Activated naive CD4-positive, alpha-beta T cell treated with anti-CD3 and anti-CD28 coated beads, Interleukin-2, amount 50 U/mL, for 24 hours (primary cell): ENCODE data around the gene ZNF341.
A peak's percentile ranks its signal among the peaks of the same experiment; 100 is the strongest.

Experiments used
- H3K27ac Mint-ChIP-seq: one replicate; pipeline ENCODE4 v1.8.0; 2021; ENCODE audit warnings: mild to moderate bottlenecking, mixed read lengths
- H3K27me3 Mint-ChIP-seq: one replicate; pipeline ENCODE4 v1.8.0; 2021; ENCODE audit warnings: mixed read lengths
- H3K36me3 Mint-ChIP-seq: one replicate; pipeline ENCODE4 v1.8.0; 2021; ENCODE audit warnings: mixed read lengths
- H3K4me1 Mint-ChIP-seq: one replicate; pipeline ENCODE4 v1.8.0; 2021; ENCODE audit warnings: mixed read lengths
- H3K4me3 Mint-ChIP-seq: one replicate; pipeline ENCODE4 v1.8.0; 2021; ENCODE audit warnings: mild to moderate bottlenecking, mixed read lengths
- H3K9me3 Mint-ChIP-seq: one replicate; pipeline ENCODE4 v1.8.0; 2021; ENCODE audit warnings: mixed read lengths

The ZNF341 gene

GRCh38 chr20:33812152-33812849, 80.5 kb downstream of the ZNF341 start:
- Mint-ChIP-seq H3K9me3 (no peaks in the 10 kb centered on the region), H3K4me3 (peak overlapping the region; percentile 100), H3K27me3 (no peaks in the 10 kb centered on the region), H3K36me3 (peaks cover 13% of the 10 kb centered on the region), H3K27ac (peak overlapping the region; percentile 94), H3K4me1 (peaks cover 57% of the 10 kb centered on the region)

DNA sequence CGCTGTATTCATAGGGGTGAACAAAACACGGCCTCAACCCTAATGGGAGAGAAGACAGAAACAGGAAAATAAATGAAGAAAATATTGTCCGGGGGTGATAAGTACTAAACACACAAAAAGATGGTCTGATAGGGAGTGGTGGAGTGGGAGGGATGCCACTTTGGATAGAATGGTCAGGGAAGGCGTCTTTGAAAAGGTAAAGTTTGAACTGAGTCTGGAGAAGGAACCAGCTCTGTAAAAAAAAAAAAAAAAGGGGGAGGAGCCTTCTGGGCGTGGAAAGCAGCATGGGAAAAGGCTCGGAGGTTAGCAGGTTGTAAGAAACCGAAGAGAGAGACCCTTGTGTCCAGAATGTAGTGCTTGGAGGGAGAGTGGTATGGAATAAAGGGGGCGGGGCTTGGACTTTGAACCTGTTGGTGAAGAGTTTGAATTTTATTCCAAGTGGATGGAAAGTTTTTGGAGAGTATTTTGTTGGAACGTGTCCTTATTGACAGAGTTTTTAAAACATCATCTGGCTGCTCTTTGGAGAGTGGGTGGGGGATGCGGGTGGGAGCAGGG, 81.2 kb downstream of the ZNF341 start:
- H3K27me3 Mint-ChIP-seq, result no peaks in the 10 kb centered on the region
- peak overlapping the region; percentile 94 for H3K27ac Mint-ChIP-seq
- peaks cover 63% of the 10 kb centered on the region for H3K4me1 Mint-ChIP-seq
- peaks cover 13% of the 10 kb centered on the region for H3K36me3 Mint-ChIP-seq
- no peaks in the 10 kb centered on the region for H3K9me3 Mint-ChIP-seq
- peak overlapping the region; percentile 100 for H3K4me3 Mint-ChIP-seq

DNA sequence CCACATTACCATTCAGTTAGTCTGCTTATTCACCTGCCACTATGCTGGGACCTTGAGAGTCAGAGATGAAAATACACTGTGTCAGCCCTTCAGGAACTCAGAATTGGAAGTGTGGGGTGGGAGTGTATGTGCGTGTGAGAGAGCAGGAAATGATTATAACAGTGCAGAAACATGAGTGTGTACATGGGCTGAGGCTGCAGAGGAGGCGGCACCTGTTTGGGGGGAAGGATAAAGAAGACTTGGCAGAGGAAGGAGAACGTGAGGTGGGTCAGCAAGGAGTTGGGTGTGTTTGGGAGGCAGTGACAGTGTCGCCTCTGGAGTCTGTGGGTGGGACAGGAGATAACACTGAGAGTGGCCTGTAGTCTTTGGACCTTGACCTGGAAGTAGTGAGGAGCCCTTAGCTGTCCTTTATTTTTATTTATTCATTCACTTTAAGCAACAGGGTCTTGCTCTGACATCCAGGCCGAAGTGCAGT, 82.5 kb downstream of the ZNF341 start:
- Mint-ChIP-seq H3K9me3 (no peaks in the 10 kb centered on the region), H3K4me3 (peak overlapping the region; percentile 100), H3K27me3 (no peaks in the 10 kb centered on the region), H3K27ac (peak overlapping the region; percentile 0), H3K36me3 (peaks cover 13% of the 10 kb centered on the region), H3K4me1 (peaks cover 76% of the 10 kb centered on the region)

DNA sequence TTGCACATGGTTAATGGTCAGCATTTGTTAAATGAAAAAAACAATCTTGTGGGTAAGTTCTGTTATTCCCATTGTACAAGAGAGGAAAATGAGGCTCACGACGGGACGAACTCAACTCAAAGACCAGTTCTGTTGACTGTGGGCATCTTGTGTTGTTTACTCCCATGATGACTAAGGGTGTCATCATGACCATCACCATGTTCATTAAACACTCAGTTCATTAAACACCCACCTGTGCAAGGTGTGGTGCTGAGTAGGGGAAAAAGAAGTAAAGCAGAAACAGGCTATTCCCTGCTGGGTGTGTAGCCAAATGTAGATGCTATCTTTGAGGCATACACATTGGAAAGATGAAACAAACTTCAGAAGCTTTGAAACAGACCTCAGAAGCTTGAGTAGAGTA, 83.9 kb downstream of the ZNF341 start:
- no peaks in the 10 kb centered on the region for H3K27me3 Mint-ChIP-seq
- no peak overlapping the region for H3K4me3 Mint-ChIP-seq
- no peak overlapping the region for H3K27ac Mint-ChIP-seq
- peaks cover 16% of the 10 kb centered on the region for H3K36me3 Mint-ChIP-seq
- H3K4me1 Mint-ChIP-seq, result peaks cover 88% of the 10 kb centered on the region
- H3K9me3 Mint-ChIP-seq, result no peaks in the 10 kb centered on the region

DNA sequence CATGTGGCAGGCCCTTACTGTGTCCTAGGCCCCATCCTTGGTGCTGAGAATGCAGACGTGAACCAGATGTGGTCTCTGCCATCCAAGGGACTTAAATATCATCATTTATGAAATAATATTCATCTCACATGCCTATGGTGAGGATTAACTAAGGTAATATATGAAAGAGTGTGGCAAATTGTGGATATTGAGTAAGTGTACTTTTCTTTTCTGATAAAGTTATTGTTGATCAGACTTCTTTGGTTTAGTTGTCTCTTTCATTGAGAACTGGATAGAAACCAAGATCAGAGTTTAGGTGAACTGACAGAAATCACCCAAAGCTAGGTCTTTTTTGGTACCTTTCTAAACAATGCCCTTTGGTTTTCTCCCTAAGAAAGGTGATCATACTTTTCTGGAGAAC, 84.4 kb downstream of the ZNF341 start:
- Mint-ChIP-seq H3K36me3 (peaks cover 16% of the 10 kb centered on the region), H3K4me3 (no peak overlapping the region), H3K4me1 (peaks cover 85% of the 10 kb centered on the region), H3K9me3 (no peaks in the 10 kb centered on the region), H3K27ac (no peak overlapping the region), H3K27me3 (no peaks in the 10 kb centered on the region)

- no peak overlapping the region for H3K4me3 Mint-ChIP-seq
- peaks cover 10% of the 10 kb centered on the region for H3K36me3 Mint-ChIP-seq
- H3K27me3 Mint-ChIP-seq, result no peaks in the 10 kb centered on the region
- H3K27ac Mint-ChIP-seq, result peak overlapping the region; percentile 8
- H3K9me3 Mint-ChIP-seq, result no peaks in the 10 kb centered on the region
- peaks cover 83% of the 10 kb centered on the region for H3K4me1 Mint-ChIP-seq
Observed at GRCh38 chr20:33817411-33817810, 85.6 kb downstream of the ZNF341 start.

- H3K27me3 Mint-ChIP-seq, result no peaks in the 10 kb centered on the region
- H3K27ac Mint-ChIP-seq, result peak overlapping the region; percentile 30
- no peak overlapping the region for H3K4me3 Mint-ChIP-seq
- peaks cover 75% of the 10 kb centered on the region for H3K4me1 Mint-ChIP-seq
- H3K9me3 Mint-ChIP-seq, result no peaks in the 10 kb centered on the region
- peaks cover 5% of the 10 kb centered on the region for H3K36me3 Mint-ChIP-seq
Observed at GRCh38 chr20:33819456-33819855, 87.7 kb downstream of the ZNF341 start.

GRCh38 chr20:33820362-33820761, 88.6 kb downstream of the ZNF341 start:
- Mint-ChIP-seq H3K4me1 (peaks cover 75% of the 10 kb centered on the region), H3K36me3 (peaks cover 3% of the 10 kb centered on the region), H3K4me3 (peak overlapping the region; percentile 2), H3K27me3 (no peaks in the 10 kb centered on the region), H3K9me3 (no peaks in the 10 kb centered on the region), H3K27ac (no peak overlapping the region)

- Mint-ChIP-seq H3K4me3 (no peak overlapping the region), H3K27ac (no peak overlapping the region), H3K4me1 (peaks cover 75% of the 10 kb centered on the region), H3K36me3 (peaks cover 3% of the 10 kb centered on the region), H3K9me3 (no peaks in the 10 kb centered on the region), H3K27me3 (no peaks in the 10 kb centered on the region)
Observed at GRCh38 chr20:33821270-33821836, 89.6 kb downstream of the ZNF341 start.

GRCh38 chr20:33822423-33822822, 90.6 kb downstream of the ZNF341 start:
- peaks cover 3% of the 10 kb centered on the region for H3K36me3 Mint-ChIP-seq
- no peak overlapping the region for H3K27ac Mint-ChIP-seq
- no peak overlapping the region for H3K4me3 Mint-ChIP-seq
- no peaks in the 10 kb centered on the region for H3K9me3 Mint-ChIP-seq
- no peaks in the 10 kb centered on the region for H3K27me3 Mint-ChIP-seq
- peaks cover 75% of the 10 kb centered on the region for H3K4me1 Mint-ChIP-seq

DNA sequence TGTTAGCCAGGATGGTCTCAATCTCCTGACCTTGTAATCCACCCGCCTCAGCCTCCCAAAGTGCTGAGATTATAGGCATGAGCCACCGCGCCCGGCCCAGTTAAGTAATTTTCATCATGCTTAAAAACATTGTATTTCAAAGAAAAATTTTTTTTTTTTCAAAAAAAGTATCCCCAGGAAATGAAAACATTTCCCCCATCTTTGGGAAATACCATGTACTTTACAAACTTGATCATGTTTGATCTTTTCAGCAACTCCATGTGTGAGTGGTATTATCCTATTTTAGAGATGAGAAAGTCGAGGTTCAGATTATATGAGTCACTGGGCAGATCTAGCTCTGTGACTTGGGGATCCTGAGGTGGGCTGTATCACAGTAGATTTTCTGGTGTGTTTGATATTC, 91.2 kb downstream of the ZNF341 start:
- peaks cover 4% of the 10 kb centered on the region for H3K36me3 Mint-ChIP-seq
- no peaks in the 10 kb centered on the region for H3K27me3 Mint-ChIP-seq
- H3K4me3 Mint-ChIP-seq, result no peak overlapping the region
- H3K9me3 Mint-ChIP-seq, result no peaks in the 10 kb centered on the region
- H3K27ac Mint-ChIP-seq, result no peak overlapping the region
- peaks cover 75% of the 10 kb centered on the region for H3K4me1 Mint-ChIP-seq

DNA sequence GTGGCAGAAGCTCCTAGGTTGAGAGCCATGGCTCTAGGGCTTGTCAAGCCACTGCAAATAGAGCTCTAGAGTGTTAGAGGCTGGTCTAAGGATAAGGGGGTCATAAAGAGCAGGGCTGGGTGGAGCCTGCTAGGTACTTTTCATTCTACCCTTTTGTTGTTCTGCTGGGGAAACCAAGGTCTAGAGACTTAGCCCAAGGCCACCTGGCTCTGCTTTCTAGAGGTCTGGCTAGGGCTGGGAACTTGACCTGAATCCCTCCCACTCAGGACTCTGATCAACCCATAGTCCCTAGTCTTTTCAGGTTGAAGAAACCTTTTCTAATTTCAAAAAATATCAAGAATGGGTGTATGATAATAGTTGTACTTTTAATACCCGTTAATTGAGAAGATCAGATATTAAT, 93.1 kb downstream of the ZNF341 start:
- Mint-ChIP-seq H3K4me3 (no peak overlapping the region), H3K9me3 (no peaks in the 10 kb centered on the region), H3K27me3 (no peaks in the 10 kb centered on the region), H3K27ac (no peak overlapping the region), H3K4me1 (peaks cover 73% of the 10 kb centered on the region), H3K36me3 (peaks cover 4% of the 10 kb centered on the region)

GRCh38 chr20:33825340-33826269, 93.8 kb downstream of the ZNF341 start:
- H3K27me3 Mint-ChIP-seq, result no peaks in the 10 kb centered on the region
- H3K4me1 Mint-ChIP-seq, result peaks cover 74% of the 10 kb centered on the region
- H3K9me3 Mint-ChIP-seq, result no peaks in the 10 kb centered on the region
- H3K36me3 Mint-ChIP-seq, result peaks cover 1% of the 10 kb centered on the region
- H3K4me3 Mint-ChIP-seq, result no peak overlapping the region
- peak overlapping the region; percentile 84 for H3K27ac Mint-ChIP-seq

DNA sequence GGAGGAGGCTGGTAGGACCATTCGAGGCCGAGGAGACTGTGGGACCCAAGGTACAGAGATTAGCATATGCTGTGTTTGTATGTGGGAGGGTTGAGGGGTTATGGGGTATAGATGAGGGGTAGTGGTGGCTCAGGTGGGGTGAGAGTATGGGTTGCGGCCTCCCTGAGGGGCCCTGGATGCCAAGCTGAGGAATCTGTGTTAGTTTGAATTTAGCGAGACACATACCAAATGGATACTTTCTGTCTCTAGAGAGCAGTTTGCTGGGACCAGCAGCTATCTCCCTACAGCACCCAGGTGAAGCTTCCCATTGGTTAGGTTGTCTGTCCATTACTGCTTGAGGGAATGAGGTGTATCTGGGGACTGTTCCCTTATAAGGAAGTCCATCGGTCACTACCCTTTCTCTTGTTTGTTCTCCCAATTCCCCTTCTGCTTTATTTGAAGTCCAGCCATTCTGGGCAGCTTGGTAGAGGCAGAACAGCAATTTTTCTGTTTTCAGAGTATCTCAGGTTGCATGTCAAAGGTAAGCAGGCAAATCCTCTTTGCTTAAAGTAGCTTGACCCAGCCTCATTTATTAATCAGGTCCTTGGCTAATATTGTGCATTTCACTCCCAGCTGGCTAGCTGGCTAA, 94.6 kb downstream of the ZNF341 start:
- peaks cover 74% of the 10 kb centered on the region for H3K4me1 Mint-ChIP-seq
- no peak overlapping the region for H3K27ac Mint-ChIP-seq
- H3K27me3 Mint-ChIP-seq, result no peaks in the 10 kb centered on the region
- H3K4me3 Mint-ChIP-seq, result no peak overlapping the region
- peaks cover 1% of the 10 kb centered on the region for H3K36me3 Mint-ChIP-seq
- no peaks in the 10 kb centered on the region for H3K9me3 Mint-ChIP-seq

DNA sequence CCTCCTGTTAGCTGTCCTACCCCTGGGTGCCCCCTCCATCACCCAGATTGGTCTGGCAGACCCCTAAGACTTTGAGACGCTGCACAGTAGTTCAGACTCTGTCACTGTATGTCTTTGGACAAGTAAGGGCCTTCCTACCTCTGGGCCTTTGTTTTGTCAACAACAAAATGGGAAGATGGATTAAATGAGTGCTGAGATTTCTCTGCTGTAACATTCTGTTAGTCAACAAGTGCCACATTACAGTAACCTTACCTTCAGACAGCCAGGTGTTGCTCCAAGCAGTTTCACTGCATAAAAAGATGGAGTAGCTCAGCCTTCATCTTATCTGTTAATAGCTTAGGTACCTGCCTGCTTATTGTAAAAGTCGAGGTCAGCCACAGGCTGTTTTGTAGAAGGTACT, 95.3 kb downstream of the ZNF341 start:
- H3K4me1 Mint-ChIP-seq, result peaks cover 81% of the 10 kb centered on the region
- H3K9me3 Mint-ChIP-seq, result no peaks in the 10 kb centered on the region
- peak overlapping the region; percentile 38 for H3K27ac Mint-ChIP-seq
- no peak overlapping the region for H3K4me3 Mint-ChIP-seq
- H3K27me3 Mint-ChIP-seq, result no peaks in the 10 kb centered on the region
- peaks cover 3% of the 10 kb centered on the region for H3K36me3 Mint-ChIP-seq
